Stimulated activated CD4-positive, alpha-beta T cell treated with anti-CD3 and anti-CD28 coated beads, Interleukin-12 subunit alpha, Interleukin-12 subunit beta, amount 100 ng/mL, for 24 hours (primary cell): ENCODE results near the gene ZMYND11.
"Not testable (repeated sequence)": the region's sequence is repeated elsewhere in the genome, so short reads cannot be mapped to it uniquely, and the experiment has no call there.

ENCODE experiments used
- DNase-seq, 2 experiments: peaks; one replicate each; pipeline ENCODE4 v3.0.0-alpha.2; 2020; ENCODE audit warnings: low read depth in 2 of 2

Gene ZMYND11

DNA sequence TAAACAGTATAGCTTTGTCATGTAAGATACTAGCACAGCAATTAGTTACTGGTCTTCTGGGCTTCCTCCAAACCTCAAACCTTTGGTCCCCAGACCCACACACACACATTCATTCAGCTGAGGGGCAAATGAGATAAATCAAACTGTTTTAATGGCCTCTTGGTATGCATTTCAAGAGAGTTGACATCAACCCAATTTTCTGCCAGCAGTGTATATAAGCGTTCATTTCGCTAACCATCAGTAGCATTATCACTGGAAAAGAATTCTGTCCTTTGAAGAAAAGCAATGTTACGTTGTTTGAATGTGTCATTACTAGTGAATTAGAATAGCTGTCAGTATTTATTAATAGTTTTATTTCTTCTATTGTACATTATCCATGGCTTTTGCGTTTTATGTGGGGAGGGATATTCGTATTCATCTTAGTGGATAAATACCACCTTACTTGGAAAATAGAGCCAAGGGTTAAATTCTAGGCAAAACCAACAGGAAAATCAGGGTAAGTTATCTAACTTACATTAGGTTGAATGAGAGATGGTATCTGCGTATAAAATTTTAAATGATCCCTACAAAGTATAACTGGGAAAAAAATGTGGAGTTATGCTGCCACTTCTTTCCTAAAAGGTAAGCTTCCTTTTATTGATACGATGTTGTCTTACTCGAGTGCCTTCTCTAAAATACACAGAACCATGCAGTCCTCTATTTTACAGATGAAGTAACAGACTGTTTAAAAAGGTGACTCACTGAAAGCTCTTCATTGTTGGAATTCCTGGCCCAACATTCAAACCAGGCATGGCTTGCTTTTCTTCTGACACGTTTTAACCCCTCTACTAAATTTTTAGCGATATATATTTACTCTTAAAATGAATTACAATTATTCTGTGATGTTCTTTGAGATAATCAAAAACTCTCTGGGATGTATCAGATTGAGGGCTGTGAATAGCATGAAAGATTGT lies 2.0 kb upstream of the ZMYND11 start:
- DNase-seq: no peak

DNA sequence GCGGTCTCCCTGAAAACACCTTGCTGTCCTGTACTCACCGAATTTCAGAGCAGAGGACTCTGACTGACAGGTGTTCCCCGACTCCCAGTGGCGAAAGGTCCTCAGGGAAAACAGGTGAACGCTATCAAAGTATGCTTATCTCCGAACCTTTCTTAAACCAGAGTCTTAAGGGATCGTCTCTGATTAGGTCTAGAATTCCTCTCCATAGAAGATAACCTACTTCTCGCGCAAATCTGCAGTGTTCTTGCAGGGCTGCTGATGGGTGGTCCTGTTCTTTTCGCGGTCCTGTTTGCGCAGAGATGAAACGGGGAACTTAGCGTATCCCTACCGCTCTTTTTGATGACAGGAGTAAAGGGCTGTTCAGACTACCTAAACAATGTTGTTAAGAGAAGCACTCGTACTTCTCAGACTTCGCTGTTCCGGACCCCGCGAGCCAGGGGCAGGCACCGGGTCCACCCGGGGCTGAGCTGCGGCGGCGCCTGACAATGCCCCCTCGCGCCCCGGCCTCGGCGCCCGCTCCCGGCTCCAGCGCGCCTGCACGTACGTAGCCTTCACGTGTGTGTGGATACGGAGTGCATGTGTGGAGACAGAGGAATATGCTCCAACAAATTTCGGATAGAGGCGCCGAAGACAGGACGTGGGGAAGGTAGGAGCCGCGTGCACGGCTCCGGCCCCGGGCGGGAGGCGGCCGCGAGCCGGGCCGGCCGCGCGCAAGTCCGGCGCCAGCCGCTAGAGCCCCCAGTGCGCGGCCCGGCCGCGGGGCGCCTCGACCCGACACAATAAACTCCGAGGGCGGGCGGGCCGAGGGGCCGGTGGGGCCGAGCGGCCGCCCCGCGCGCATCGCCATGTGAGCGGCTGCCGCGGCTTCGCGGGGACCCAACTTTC lies 766 bp upstream of the ZMYND11 start:
- DNase-seq: peak; percentile 17 to 33

DNA sequence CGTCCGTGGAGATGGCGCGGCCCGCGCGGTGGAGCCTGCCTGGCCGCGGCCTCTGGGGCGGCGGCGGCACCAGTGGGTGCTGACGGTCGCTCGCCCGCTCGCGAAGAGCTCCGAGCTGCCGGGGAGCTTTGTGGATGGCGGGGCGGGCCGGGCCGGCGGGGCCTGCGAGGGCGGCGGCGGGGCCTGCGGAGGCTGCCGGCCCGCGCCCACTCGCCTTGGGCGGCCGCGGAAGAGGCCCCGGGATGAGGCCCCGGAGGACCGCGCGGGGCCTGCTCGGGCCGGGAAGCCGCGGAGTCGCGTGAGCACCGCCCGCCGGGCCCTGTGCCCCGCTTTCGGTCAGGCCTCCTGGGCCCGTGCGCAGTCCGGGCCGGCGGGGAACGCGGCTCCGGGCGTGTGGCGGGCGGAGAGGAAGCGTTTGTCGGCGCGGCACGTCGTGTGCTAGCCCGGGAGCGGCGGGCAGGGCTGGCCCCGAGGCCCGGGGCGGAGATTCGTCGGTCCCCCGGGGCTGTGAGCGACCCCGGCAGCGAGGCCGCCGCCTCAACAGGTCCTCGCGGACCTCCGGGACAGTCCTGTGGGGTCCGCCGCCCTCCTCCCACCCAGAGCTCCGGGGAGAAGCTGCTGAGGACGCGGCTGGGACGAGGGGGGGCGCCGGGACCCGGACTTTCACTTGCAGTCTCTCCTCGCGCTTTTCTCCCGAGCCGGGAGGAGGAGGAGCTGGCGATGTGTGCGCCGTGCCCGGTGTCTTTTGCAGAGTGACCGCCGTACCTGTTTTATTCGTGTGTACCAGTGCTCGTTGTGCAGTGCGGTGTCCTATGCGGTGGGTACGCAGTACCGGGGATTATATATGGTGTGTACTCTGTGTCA lies 578 bp downstream of the ZMYND11 start:
- peak; percentile 39 to 53 for DNase-seq

GRCh38 chr10:136465-136762 lies 1.2 kb downstream of the ZMYND11 start:
- DNase-seq: no peak

GRCh38 chr10:137031-137430 lies 1.8 kb downstream of the ZMYND11 start:
- DNase-seq: peak in 1 of 2 experiments; percentile 24

- no peak for DNase-seq
Observed at GRCh38 chr10:137606-138005, 2.4 kb downstream of the ZMYND11 start.

GRCh38 chr10:142371-142770 lies 7.1 kb downstream of the ZMYND11 start:
- DNase-seq: no peak

GRCh38 chr10:152915-153314 lies 17.7 kb downstream of the ZMYND11 start:
- no peak for DNase-seq

GRCh38 chr10:154348-154747 lies 19.1 kb downstream of the ZMYND11 start:
- no peak for DNase-seq

GRCh38 chr10:167383-167782 lies 32.1 kb downstream of the ZMYND11 start:
- no peak for DNase-seq

DNA sequence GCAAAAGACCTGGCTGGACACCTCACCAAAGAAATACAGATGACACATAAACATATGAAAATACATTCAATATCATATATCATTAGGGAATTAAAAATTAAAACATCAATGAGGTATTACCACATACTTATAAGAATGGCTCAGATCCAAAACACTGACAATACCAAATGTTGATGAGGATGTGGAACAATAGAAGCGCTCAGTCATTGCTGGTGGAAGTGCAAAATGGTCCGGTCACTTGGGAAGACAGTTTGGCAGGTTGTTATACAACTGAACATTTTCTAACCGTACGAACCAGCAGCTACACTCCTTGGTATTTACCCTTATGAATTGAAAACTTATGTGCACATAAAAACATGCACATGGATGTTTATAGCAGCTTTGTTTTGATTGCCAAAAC lies 38.5 kb downstream of the ZMYND11 start:
- DNase-seq: no peak

GRCh38 chr10:176677-177076 lies 41.4 kb downstream of the ZMYND11 start:
- DNase-seq: no peak

- no peak for DNase-seq
Observed at GRCh38 chr10:178208-178607, 43.0 kb downstream of the ZMYND11 start.

DNA sequence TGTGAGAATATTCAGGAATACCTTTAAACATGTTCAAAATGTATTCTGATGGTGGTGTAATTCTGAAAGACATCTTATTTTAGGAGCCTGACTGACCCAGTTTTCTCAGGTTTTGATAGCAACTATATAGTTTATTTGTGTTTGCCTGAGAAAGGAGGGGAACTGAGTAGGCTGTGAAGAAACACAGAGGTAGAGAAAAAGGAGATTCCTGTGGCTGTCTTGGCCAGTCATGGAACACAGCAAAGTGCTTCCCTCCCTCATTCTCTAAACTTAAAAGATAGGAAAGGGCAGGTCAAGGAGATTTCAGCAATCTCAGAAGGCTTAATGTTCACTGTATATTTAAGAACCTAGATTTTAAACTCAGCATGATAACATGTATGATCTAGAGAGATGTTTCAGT lies 43.5 kb downstream of the ZMYND11 start:
- DNase-seq: no peak

DNA sequence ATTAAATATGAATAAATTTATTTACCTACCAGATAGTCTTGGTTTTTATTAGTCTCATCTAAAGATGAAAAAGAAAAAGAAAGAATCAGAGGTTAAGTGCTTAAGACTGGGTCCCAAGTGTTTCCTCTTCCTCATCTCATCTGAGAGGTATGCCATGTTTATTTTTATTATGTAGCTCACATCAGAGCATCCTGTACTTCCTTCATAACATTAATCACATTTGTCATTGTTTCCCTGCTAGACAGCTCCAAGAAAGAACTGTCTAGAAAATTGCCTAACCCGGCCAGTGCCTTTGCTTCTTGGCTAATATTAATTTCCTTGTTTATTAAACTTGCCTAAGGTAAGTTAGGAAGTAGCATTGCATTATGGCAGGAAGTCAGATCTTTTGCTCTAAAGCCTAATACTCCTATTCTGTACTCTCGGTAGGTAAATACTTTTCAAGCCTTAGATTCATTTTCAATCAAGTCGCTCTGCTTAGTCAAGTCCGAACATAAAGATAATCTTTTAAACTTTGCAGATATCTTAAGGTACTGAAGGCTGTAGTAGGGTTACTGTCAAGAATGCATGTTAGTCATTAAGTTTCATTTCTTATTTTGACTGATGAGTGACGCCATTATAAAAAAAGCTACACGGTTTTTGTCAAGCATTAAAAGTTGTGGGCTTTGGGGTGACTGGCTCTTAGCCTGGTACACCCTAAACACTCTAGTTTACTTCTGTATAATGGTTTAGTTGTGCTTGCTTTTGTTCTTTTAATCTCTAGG lies 47.4 kb downstream of the ZMYND11 start:
- no peak for DNase-seq

GRCh38 chr10:184174-184573 lies 48.9 kb downstream of the ZMYND11 start:
- no peak for DNase-seq

DNA sequence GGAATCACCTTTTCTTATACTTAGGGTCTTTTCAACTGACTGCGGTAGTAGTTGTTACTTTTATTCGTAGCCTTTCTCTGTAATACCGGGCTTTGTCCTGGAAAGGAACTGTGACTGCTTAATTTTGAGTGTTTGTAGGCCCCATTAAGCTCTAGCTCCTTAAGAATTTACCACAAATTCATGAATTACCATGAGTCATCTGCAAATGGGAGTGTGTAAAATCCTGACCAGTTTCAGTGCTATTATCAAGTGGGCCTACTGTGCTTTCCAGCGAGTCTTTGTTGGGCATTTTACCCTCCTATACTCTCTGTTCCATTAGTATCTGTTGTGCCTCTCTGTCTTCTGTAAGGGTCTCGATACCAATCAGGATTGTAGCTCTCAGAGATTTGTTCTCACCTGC lies 49.7 kb downstream of the ZMYND11 start:
- DNase-seq: no peak

- DNase-seq: not testable (repeated sequence)
Observed at GRCh38 chr10:185571-185970, 50.3 kb downstream of the ZMYND11 start.

- DNase-seq: no peak
Observed at GRCh38 chr10:186911-187310, 51.7 kb downstream of the ZMYND11 start.

GRCh38 chr10:188546-188945 lies 53.3 kb downstream of the ZMYND11 start:
- DNase-seq: no peak

- DNase-seq: no peak
Observed at GRCh38 chr10:190216-190615, 55.0 kb downstream of the ZMYND11 start.
